NCI-H774 (cell line): ENCODE results near the gene CYSRT1.
"Not testable (repeated sequence)": the region's sequence is repeated elsewhere in the genome, so short reads cannot be mapped to it uniquely, and the experiment has no call there.

Experiments used
- DNase-seq: peaks from one replicate; lab custom pipeline; 2025; lab: John Stamatoyannopoulos, UW

Gene CYSRT1

DNA sequence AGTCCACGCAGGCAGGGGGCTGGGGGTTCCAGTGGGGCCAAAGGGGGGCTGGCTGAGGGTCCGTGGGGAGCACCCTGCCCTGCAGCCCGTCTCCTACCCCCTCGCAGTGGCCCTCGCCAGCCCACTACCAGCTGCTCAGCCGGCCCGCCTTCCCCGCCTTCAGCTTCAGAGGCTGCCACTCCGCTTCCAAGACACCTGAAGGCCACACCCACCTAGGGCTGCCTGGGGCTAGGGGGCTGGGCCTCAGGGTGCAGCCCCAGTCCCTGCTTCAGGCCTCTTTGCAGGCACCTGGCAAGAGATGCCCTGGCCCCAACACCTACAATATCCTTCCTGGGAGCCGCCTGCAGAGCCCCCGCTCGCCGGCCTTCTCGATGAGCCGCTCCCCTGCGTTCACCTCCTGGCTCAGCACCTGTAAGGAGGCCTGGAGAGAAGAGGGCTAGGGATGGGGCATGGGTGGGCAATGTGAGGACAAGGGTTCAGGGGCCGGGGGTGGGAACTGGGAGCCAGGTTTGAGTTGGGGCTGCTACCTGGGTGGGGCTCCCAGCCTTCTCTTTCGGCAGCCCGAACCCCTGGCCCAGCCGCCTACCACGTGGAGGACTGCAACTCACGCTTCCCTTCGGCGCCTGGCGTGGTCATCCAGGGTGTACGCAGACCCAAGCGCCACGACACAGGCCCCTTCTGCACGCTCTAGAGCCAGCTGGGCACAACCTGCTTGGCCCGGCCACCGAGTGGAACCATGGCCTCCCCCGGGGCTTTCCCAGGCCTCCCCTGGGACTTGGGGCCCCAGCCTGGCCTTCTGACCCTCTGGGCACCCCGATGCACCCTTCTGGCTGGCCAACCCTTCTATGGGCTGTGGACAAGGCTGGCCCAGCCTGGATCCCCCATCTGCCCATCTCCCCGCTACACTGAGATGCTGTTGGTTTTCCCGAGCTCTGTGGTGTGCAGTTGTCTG lies 27.9 kb downstream of the CYSRT1 start:
- DNase-seq = no peak

GRCh38 chr9:137253717-137254623 lies 29.0 kb downstream of the CYSRT1 start:
- DNase-seq = no peak

DNA sequence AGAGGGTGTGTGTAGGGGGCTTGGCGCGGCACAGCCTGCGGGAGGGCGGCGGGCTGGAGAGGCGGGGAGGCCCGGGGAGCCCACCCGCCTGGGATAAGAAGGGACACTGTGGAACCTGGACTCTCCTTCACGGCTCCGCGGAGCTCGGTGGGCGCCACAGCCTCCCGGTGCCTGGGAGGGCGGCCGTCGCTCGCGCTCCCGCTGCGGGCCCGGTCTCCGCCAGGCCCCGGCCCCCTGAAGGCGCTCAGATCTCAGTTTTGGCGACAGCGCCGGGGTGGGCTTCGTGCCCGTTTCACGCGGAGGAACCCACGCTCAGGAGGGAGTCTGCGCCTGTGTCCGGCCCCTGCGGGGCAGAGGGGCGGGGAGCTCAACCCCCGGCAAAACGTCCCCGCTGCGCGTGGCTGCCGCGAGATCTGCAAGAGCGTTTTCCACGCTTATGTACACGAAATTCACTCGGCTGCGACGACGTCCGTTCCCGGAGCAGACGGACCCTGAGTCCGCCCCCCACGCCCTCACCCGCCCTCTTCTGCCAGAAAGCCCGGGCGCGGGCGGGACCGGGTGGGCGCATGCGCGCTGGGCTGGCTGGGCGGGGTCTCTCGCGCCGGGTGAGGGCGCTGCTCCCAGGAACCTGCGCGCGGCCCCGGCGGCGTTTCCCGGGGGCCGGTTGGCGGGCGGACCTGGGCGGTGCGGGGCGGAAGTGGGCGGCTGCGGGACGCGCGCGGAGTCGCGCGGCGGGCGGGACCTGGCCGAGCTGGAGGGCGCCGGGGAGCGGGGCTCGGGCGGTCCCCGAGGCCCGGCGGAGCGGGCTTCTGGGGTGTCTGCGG lies 29.9 kb downstream of the CYSRT1 start, which contains the start of gene NELFB:
TSS of gene NELFB (plus strand) at position 704 of the 824 bp plus-strand sequence.
- DNase-seq = peak; percentile 93

GRCh38 chr9:137255448-137256114 lies 30.6 kb downstream of the CYSRT1 start:
- DNase-seq = peak; percentile 76

DNA sequence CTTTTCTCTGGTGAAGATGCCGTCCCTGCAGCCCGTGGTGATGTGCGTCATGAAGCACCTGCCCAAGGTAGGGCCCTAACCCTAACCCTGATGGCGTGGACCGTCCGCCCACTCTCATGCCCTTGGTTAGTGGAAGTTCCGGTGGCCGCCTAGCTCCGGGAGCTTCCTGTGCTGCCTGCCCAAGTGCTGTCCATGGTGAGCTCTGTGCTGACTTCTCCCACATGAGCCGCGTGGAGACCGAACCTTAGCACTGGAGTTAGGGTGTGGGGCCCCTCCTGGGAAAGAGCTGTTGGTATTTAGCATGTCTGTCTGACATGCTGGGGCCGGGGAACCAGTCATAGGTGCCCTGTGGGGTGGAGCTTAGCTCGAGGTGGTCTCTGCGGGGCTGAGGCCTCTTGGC lies 31.4 kb downstream of the CYSRT1 start:
- DNase-seq = no peak

- DNase-seq = no peak
Measured at GRCh38 chr9:137256856-137257255, 31.9 kb downstream of the CYSRT1 start.

DNA sequence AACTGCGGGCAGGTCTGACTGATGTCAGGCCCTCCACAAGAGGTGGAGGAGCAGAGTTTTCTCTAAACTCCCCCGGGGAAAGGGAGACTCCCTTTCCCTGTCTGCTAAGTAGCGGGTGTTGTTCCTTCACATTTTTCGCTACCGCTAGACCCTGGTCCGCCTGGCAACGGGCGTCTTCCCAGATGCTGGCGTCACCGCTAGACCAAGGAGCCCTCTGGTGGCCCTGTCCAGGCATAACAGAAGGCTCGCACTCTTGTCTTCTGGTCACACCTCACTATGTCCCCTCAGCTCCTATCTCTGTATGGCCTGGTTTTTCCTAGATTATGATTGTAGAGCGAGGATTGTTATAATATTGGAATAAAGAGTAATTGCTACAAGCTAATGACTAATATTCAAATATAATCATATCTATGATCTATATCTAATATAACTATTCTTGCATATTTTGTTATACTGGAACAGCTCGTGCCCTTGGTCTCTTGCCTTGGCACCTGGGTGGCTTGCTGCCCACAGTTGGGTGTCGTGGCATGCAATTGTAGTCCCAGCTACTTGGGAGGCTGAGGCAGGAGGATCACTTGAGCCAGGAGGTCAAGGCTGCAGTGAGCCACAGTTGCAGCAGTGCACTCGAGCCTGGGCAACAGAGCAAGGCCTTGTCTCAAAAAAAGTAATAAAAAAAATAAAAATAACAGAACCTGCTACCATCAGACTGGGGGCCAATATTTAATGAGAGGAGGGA lies 37.4 kb downstream of the CYSRT1 start:
- not testable (repeated sequence) for DNase-seq

DNA sequence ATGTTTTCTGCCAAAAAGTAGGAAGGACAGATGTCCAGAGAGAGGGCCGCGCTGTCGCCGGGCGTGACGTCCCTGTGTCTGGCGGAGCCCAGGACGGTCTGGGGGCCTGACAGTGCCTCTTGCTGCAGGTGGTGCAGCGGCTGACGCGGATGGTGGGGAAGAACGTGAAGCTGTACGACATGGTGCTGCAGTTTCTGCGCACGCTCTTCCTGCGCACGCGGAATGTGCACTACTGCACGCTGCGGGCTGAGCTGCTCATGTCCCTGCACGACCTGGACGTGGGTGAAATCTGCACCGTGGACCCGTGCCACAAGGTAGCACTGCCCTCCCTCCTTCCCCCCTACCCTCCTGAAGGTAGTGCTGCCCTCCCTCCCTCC lies 37.9 kb downstream of the CYSRT1 start:
- DNase-seq = no peak

- no peak for DNase-seq
Measured at GRCh38 chr9:137263506-137263905, 38.5 kb downstream of the CYSRT1 start.

DNA sequence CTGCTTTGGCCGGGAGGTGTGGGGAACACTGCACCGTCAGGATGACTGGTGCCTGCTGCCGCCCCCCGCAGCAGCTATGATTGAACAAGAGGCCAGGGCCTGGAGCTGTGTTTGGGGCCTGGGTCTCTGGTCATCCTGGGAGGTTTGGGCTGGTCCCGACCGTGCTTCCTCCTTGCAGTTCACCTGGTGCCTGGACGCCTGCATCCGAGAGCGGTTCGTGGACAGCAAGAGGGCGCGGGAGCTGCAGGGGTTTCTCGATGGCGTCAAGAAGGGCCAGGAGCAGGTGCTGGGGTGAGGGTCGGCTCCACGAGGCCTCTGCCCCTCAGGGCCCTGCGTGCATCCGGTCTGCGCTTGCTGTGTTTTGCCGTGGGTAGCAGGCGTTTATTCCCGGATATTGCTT lies 39.1 kb downstream of the CYSRT1 start:
- no peak for DNase-seq

DNA sequence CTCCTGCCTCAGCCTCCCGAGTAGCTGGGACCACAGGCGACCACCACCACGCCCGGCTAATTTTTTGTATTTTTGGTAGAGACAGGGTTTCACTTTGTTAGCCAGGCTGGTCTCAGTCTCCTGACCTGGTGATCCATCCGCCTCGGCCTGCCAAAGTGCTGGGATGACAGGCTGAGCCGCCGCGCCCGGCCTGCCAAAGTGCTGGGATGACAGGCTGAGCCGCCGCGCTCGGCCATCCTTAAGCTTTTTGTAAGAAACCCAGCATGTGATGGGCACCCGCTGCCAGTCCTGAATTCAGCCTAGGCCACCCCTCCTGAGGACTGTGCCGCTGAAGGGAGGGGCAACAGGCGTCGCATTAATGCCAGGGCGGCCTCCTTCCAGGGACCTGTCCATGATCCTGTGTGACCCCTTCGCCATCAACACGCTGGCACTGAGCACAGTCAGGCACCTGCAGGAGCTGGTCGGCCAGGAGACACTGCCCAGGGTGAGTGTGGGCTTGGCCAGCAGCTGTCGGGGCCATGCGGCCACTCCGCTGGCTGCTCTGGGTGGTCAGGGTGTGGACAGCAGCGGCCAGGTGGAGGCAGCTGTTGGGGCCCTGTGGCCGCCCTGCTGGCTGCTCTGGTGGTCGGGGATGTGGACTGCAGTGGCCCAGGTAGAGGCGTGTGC lies 40.7 kb downstream of the CYSRT1 start:
- no peak for DNase-seq

DNA sequence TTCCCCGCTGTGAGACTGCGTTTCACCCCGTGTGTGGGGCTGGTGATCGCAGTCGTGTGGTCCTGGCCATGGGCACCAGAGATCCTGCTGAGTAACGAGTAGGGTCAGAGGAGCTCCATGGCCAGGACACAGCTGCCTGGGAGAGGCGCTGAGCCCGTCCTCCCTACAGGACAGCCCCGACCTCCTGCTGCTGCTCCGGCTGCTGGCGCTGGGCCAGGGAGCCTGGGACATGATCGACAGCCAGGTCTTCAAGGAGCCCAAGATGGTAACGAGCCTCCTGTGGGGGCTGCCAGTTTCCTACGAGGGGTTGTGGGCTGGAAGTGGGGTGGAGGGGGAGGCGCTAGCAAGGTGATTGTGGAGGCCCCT lies 41.2 kb downstream of the CYSRT1 start:
- DNase-seq = no peak

DNA sequence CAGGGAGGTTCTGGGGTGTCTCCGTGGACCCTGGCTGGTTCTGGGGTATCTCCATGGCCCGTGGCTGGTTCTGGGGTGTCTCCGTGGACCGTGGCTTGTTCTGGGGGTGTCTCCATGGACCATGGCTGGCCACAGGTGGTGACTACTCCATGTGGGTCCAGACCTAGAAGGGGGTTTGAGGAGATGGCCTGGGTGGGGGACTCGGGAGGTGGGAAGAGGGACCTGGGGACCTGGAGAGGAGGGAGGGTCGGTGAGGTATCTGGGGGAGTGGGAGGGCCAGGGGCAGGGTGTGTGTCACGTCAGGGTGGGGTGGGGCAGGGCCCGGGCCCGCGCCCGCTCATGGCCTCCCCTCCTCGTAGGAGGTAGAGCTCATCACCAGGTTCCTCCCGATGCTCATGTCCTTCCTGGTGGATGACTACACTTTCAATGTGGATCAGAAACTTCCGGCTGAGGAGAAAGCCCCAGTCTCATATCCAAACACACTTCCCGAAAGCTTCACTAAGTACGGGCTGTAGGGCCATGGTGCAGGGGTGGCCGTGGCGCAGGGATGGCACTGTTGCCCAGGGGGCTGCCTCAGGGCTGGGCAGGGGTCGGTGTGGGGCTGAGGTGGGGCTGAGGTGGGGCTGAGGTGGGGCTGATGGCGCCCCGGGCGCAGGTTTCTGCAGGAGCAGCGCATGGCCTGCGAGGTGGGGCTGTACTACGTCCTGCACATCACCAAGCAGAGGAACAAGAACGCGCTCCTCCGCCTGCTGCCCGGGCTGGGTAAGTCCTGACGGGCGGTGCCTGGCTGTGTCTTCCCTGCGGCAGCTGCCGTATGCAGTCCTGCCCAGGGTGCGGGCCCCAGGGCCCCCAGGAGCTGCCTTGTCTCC lies 41.8 kb downstream of the CYSRT1 start:
- DNase-seq = no peak

- no peak for DNase-seq
Measured at GRCh38 chr9:137267933-137268355, 43.0 kb downstream of the CYSRT1 start.

GRCh38 chr9:137268538-137269201 lies 43.7 kb downstream of the CYSRT1 start:
- DNase-seq = no peak

- DNase-seq = no peak
Measured at GRCh38 chr9:137269231-137269772, 44.3 kb downstream of the CYSRT1 start.

GRCh38 chr9:137270929-137271695 lies 46.1 kb downstream of the CYSRT1 start:
- DNase-seq = no peak
